C4-2B (cell line): ENCODE measurements around the gene MEP1B.

Source experiments
- ZFX ChIP-seq: fragments of 450-650 bp; IDR thresholded peaks from 2 replicates; pipeline ENCODE4 v1.6.1; 2017
- TF ChIP-seq, protein P1 (sequence below): fragments of 450-650 bp; conservative IDR thresholded peaks from 2 replicates; pipeline ENCODE4 v1.5.1; 2017; ENCODE audit warnings: mild to moderate bottlenecking

- no peak for TF ChIP-seq ZFX
- TF ChIP-seq, protein P1, sequence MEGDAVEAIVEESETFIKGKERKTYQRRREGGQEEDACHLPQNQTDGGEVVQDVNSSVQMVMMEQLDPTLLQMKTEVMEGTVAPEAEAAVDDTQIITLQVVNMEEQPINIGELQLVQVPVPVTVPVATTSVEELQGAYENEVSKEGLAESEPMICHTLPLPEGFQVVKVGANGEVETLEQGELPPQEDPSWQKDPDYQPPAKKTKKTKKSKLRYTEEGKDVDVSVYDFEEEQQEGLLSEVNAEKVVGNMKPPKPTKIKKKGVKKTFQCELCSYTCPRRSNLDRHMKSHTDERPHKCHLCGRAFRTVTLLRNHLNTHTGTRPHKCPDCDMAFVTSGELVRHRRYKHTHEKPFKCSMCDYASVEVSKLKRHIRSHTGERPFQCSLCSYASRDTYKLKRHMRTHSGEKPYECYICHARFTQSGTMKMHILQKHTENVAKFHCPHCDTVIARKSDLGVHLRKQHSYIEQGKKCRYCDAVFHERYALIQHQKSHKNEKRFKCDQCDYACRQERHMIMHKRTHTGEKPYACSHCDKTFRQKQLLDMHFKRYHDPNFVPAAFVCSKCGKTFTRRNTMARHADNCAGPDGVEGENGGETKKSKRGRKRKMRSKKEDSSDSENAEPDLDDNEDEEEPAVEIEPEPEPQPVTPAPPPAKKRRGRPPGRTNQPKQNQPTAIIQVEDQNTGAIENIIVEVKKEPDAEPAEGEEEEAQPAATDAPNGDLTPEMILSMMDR = no peak
Observed at GRCh38 chr18:32213693-32214092, 23.9 kb downstream of the MEP1B start.
